A673 (cell line): Measurements from ENCODE around the gene RAB8B.

Experiments
- CTCF ChIP-seq: fragments of 300-800, 200-600 bp; sonication (generic); conservative IDR thresholded peaks from 2 replicates; pipeline ENCODE4 v1.5.1; 2017; ENCODE audit warnings: low read depth, mild to moderate bottlenecking, antibody characterized with exemption, low read length, moderate library complexity, mixed read lengths
- EZH2 ChIP-seq: fragments of 200-600 bp; sonication (generic); IDR thresholded peaks from 2 replicates; pipeline ENCODE4 v1.6.1; 2017; ENCODE audit warnings: borderline replicate concordance, low read depth, mild to moderate bottlenecking, mixed read lengths, antibody characterized with exemption, low read length; ENCODE audit not compliant: poor library complexity, severe bottlenecking

GRCh38 chr15:63277893-63278456, 88.6 kb downstream of the RAB8B start:
- no peak for TF ChIP-seq EZH2
- no peak for TF ChIP-seq CTCF
